Mucosa of rectum (tissue), 2 donors: ENCODE results near the gene OLFM1.

Experiments
- H3K27ac ChIP-seq, 2 donors: one replicate each; pipeline ENCODE4 v1.7.0; 2013; ENCODE audit warnings: inconsistent platforms in 2 of 2, low read depth in 2 of 2, low read length in 2 of 2
- H3K27me3 ChIP-seq, 2 donors: one replicate each; pipeline ENCODE4 v1.7.0; 2013; ENCODE audit warnings: low read length in 2 of 2; ENCODE audit not compliant: control insufficient read depth in 2 of 2, insufficient read depth in 2 of 2
- H3K36me3 ChIP-seq, 2 donors: one replicate each; pipeline ENCODE4 v1.7.0; 2013; ENCODE audit warnings: low read length in 2 of 2; ENCODE audit not compliant: control insufficient read depth in 2 of 2, insufficient read depth in 2 of 2
- H3K4me1 ChIP-seq, 2 donors: one replicate each; pipeline ENCODE4 v1.7.0; 2013; ENCODE audit warnings: low read length in 2 of 2, mild to moderate bottlenecking in 1 of 2; ENCODE audit not compliant: control insufficient read depth in 2 of 2, insufficient read depth in 2 of 2
- H3K4me3 ChIP-seq, 2 donors: one replicate each; pipeline ENCODE4 v1.7.0; 2013; ENCODE audit warnings: low read length in 2 of 2
- H3K9ac ChIP-seq, 2 donors: one replicate each; pipeline ENCODE4 v1.7.0; 2013; ENCODE audit warnings: low read length in 2 of 2, low read depth in 1 of 2, mild to moderate bottlenecking in 1 of 2
- H3K9me3 ChIP-seq, 2 donors: one replicate each; pipeline ENCODE4 v1.7.0; 2013; ENCODE audit warnings: low read length in 2 of 2; ENCODE audit not compliant: control insufficient read depth in 2 of 2
- donor health status: healthy.
- donor health status: Normal muscosa, but diverticular disease.

The OLFM1 gene

DNA sequence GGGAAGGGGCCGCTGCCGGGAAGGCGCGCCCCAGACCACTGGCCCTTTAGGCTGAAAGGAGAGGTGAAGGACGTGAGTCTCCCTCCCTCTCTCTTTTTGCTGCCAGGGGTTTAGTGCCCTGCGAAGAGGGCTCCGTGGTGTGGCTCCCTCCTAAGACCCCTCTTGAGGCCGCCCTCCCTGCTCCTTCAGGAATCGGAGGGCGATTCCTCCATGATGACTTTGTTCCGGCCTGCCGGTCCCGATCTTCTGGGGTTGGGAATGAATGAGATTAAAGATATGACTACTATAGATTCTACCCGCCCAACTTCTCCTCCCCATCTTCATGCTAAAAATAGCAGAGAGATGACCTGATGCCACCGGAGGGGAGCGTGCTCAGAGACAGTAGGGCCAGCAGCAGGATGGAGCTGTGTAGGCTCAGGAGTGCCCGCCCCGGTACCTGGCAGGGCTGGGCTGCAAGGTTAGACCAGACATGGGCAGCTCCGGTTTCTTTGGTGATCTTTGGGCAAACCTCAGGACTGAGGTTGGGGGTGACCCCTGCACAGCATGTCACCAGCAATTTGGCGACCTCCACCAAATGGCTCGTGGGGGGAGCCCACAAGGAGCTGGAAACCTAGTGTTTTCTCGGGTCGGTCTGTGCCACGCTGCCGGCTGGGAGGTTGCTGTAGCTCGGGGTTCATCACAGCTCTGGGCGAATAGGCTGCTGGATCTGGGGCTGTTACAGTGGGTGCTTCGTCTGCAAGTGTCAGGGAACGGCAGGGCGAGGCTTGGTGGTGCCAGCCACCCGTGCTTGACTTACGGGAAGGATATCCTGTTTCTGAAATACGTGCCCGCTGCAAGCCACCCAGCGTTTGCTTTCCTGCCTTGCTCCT is 1.7 kb downstream of the OLFM1 start:
- H3K27ac ChIP-seq = no peak overlapping the region
- H3K4me3 ChIP-seq = no peak overlapping the region
- H3K27me3 ChIP-seq = peaks cover 6 to 8% of the 10 kb centered on the region in 2 donors
- H3K4me1 ChIP-seq = peaks cover 16 to 17% of the 10 kb centered on the region in 2 donors
- no peak overlapping the region for H3K9ac ChIP-seq
- H3K9me3 ChIP-seq = no peaks in the 10 kb centered on the region
- H3K36me3 ChIP-seq = no peaks in the 10 kb centered on the region

DNA sequence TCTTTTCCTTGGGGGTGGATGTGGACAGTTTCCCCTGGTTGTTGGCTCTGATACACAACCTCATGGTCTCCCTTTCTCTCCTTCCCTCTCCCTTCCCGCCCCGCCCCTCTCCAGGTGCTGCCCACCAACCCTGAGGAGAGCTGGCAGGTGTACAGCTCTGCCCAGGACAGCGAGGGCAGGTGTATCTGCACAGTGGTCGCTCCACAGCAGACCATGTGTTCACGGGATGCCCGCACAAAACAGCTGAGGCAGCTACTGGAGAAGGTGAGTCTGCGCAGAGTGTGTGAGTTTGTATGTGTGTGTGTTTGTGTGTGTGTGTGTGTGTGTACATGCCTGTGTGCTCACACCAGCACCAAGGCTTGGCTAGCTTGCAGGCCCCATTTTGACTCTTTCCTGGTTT is 2.6 kb downstream of the OLFM1 start:
- no peak overlapping the region for H3K9ac ChIP-seq
- H3K36me3 ChIP-seq = no peaks in the 10 kb centered on the region
- H3K27ac ChIP-seq = no peak overlapping the region
- peaks cover 3 to 8% of the 10 kb centered on the region in 2 donors for H3K27me3 ChIP-seq
- H3K9me3 ChIP-seq = no peaks in the 10 kb centered on the region
- peaks cover 16 to 17% of the 10 kb centered on the region in 2 donors for H3K4me1 ChIP-seq
- H3K4me3 ChIP-seq = no peak overlapping the region

DNA sequence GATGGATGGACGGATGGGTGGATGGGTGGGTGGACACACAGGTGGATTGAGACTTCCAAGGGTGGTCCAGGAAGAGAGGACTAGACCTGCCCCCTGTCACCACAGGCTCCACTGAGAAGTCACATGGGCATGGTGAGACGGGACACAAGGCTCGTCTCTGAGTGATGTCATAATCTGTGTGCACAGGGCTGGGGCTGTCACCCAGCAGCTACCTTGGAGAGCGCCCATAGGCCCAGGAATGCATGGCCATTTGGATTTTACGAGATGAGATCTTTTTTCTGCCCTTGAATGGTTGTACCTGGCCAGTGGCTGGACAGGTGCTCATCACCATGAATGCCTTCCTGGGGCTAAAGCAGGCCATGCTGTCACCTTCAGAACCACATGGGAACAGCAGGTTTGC is 3.1 kb downstream of the OLFM1 start:
- Histone ChIP-seq H3K4me3 (no peak overlapping the region), H3K27me3 (peaks cover 3 to 8% of the 10 kb centered on the region in 2 donors), H3K36me3 (no peaks in the 10 kb centered on the region), H3K9me3 (no peaks in the 10 kb centered on the region), H3K4me1 (peaks cover 15% of the 10 kb centered on the region in 2 donors), H3K9ac (no peak overlapping the region), H3K27ac (no peak overlapping the region)

DNA sequence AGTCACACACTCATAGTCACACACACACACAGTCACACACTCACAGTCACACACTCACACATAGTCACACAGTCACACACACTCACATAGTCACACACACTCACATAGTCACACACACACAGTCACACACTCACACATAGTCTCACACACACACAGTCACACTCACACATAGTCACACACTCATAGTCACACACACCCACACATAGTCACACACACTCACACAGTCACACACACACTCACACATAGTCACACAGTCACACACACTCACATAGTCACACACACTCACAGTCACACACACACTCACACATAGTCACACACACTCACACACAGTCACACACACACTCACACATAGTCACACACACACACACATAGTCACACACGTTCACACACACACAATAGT is 4.1 kb downstream of the OLFM1 start:
- Histone ChIP-seq H3K4me3 (no peak overlapping the region), H3K36me3 (no peaks in the 10 kb centered on the region), H3K27me3 (peaks cover 3 to 8% of the 10 kb centered on the region in 2 donors), H3K4me1 (peaks cover 5 to 6% of the 10 kb centered on the region in 2 donors), H3K9ac (no peak overlapping the region), H3K27ac (no peak overlapping the region), H3K9me3 (no peaks in the 10 kb centered on the region)

DNA sequence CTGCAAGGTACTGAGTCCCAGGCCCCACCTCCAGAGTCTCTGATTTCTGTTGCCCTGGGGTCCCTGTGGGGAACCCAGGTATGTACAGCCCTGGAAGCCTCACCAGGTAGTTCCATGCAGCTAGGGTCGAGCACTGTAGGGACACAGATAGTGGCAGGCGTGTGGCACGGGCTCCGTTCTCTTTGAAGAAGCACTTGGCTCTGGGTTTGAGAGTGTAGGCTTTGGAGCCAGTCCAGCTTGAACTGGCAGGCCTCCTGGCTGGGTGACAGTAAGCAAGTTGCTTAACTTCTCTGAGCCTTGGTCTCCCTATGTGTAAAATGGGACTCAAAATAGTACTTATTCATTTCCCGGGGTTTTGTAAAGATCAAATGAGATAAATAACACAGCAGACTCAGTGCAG is 5.6 kb downstream of the OLFM1 start:
- Histone ChIP-seq H3K27me3 (peaks cover 3 to 8% of the 10 kb centered on the region in 2 donors), H3K36me3 (no peaks in the 10 kb centered on the region), H3K4me1 (peaks cover 0 to 3% of the 10 kb centered on the region in 2 donors), H3K9me3 (no peaks in the 10 kb centered on the region), H3K9ac (no peak overlapping the region), H3K27ac (no peak overlapping the region), H3K4me3 (no peak overlapping the region)

DNA sequence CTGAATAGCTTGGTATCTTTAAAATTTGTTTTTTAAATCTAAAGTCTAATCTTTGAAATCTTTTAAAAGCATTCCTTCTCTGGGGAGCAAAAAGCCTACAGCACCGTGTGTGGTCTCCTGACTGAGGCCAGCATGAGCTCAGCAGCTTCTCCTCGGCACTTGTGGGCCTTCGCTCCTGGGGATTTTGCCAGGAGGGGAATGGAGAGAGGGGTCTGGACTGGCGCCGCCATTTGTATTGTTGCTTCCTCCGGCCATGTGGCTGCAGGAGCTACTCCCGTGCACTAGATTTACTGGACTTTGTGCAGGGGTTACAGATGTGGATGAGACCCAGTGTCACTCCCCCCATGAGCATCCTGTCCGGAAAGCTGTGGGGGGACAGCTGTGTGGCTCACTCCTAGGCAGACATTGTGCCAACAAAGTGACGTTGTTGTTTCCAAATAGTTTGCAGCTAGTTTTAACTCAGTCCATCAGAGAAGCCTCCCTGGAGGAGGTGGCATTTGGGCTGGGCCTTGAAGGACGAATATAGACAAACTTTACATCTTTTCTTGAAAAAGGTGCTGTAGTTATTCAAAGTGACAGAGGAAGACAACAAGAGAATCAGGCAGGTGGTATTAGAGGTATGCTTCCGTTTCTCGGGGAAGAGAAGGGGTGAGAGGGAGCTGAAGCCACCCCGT is 6.6 kb downstream of the OLFM1 start:
- Histone ChIP-seq H3K36me3 (no peaks in the 10 kb centered on the region), H3K9me3 (no peaks in the 10 kb centered on the region), H3K4me3 (no peak overlapping the region), H3K9ac (no peak overlapping the region), H3K27me3 (peaks cover 0 to 2% of the 10 kb centered on the region in 2 donors), H3K27ac (no peak overlapping the region), H3K4me1 (no peaks in the 10 kb centered on the region)

GRCh38 chr9:135095470-135096407 is 8.3 kb downstream of the OLFM1 start:
- Histone ChIP-seq H3K27me3 (no peaks in the 10 kb centered on the region), H3K4me3 (no peak overlapping the region), H3K9ac (no peak overlapping the region)

GRCh38 chr9:135096408-135096895 is 9.0 kb downstream of the OLFM1 start:
- Histone ChIP-seq H3K27ac (no peak overlapping the region), H3K36me3 (no peaks in the 10 kb centered on the region), H3K4me1 (no peaks in the 10 kb centered on the region), H3K4me3 (no peak overlapping the region), H3K27me3 (no peaks in the 10 kb centered on the region), H3K9me3 (no peaks in the 10 kb centered on the region), H3K9ac (no peak overlapping the region)

More at GRCh38 chr9:135095470-135096407, 8.3 kb downstream of the OLFM1 start:
- no peaks in the 10 kb centered on the region for H3K4me1 ChIP-seq
- no peaks in the 10 kb centered on the region for H3K36me3 ChIP-seq
- no peak overlapping the region for H3K27ac ChIP-seq
- H3K9me3 ChIP-seq = no peaks in the 10 kb centered on the region

DNA sequence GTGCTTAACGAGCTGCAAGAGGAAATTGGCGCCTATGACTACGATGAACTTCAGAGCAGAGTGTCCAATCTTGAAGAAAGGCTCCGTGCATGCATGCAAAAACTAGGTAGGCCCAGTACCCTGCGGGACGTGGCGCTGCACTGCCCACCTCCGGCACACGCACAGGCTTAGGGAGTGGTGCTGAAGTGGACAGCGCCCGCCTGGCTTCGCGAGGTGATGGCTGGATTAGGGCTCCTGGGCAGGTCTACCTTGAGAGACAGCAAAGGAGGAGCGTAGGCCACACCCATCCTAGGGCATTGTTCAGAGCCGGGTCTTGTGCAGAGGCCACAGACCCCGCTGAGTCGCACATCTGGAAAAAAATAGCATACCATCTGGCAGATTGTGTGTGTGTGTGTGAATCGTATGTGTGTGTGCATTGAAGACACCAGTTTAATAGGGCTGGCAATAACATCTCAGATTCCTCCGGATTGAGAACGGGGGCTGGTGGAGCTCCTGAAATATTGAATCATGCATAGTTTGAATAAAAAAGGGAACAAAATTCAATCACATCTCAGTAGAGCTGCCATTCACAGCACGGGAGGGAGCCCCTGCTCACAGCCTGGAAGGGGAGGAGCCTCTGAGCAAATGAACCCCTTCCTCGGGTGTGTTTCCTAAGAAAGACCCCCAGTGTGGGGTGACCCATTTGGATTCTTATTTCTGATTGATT is 11.1 kb downstream of the OLFM1 start:
- Histone ChIP-seq H3K4me3 (no peak overlapping the region), H3K9me3 (no peaks in the 10 kb centered on the region), H3K27ac (no peak overlapping the region)

More for the DNA sequence above, 11.1 kb downstream of the OLFM1 start:
- H3K4me1 ChIP-seq = no peaks in the 10 kb centered on the region
- H3K9ac ChIP-seq = no peak overlapping the region
- no peaks in the 10 kb centered on the region for H3K36me3 ChIP-seq
- H3K27me3 ChIP-seq = no peaks in the 10 kb centered on the region
